HG03457 (cell line): Measurements from ENCODE around the gene ELOVL6.
"Not testable (repeated sequence)": the region's sequence is repeated elsewhere in the genome, so short reads cannot be mapped to it uniquely, and the experiment has no call there.

ENCODE experiments used
- ATAC-seq: cut with Tn5 transposase; IDR thresholded peaks from one replicate; pipeline ENCODE4 v1.9.1; 2021; ENCODE audit warnings: moderate number of reproducible peaks; ENCODE audit not compliant: unreplicated experiment

ELOVL6 gene

GRCh38 chr4:110163327-110164069 lies 34.9 kb downstream of the ELOVL6 start:
- no peak for ATAC-seq

GRCh38 chr4:110160618-110161017 lies 37.8 kb downstream of the ELOVL6 start:
- no peak for ATAC-seq

GRCh38 chr4:110159541-110159940 lies 38.9 kb downstream of the ELOVL6 start:
- ATAC-seq: no peak

- ATAC-seq: no peak
Measured at GRCh38 chr4:110157580-110157979, 40.8 kb downstream of the ELOVL6 start.

- ATAC-seq: not testable (repeated sequence)
Measured at GRCh38 chr4:110157166-110157565, 41.2 kb downstream of the ELOVL6 start.

GRCh38 chr4:110156442-110156841 lies 42.0 kb downstream of the ELOVL6 start:
- ATAC-seq: no peak

GRCh38 chr4:110155654-110156053 lies 42.8 kb downstream of the ELOVL6 start:
- ATAC-seq: no peak

- no peak for ATAC-seq
Measured at GRCh38 chr4:110154582-110154981, 43.8 kb downstream of the ELOVL6 start.

GRCh38 chr4:110152386-110152785 lies 46.0 kb downstream of the ELOVL6 start:
- ATAC-seq: no peak

- no peak for ATAC-seq
Measured at GRCh38 chr4:110149089-110149488, 49.3 kb downstream of the ELOVL6 start.

GRCh38 chr4:110142461-110142860 lies 56.0 kb downstream of the ELOVL6 start:
- no peak for ATAC-seq

GRCh38 chr4:110139815-110140214 lies 58.6 kb downstream of the ELOVL6 start:
- no peak for ATAC-seq

- no peak for ATAC-seq
Measured at GRCh38 chr4:110139111-110139510, 59.3 kb downstream of the ELOVL6 start.

GRCh38 chr4:110138551-110138950 lies 59.9 kb downstream of the ELOVL6 start:
- ATAC-seq: no peak

- no peak for ATAC-seq
Measured at GRCh38 chr4:110137829-110138228, 60.6 kb downstream of the ELOVL6 start.

GRCh38 chr4:110135523-110135922 lies 62.9 kb downstream of the ELOVL6 start:
- ATAC-seq: no peak

GRCh38 chr4:110135076-110135475 lies 63.3 kb downstream of the ELOVL6 start:
- ATAC-seq: no peak

GRCh38 chr4:110134269-110134869 lies 64.0 kb downstream of the ELOVL6 start:
- ATAC-seq: no peak

GRCh38 chr4:110132816-110133719 lies 65.3 kb downstream of the ELOVL6 start:
- ATAC-seq: no peak

GRCh38 chr4:110131916-110132315 lies 66.5 kb downstream of the ELOVL6 start:
- no peak for ATAC-seq

GRCh38 chr4:110130576-110131358 lies 67.6 kb downstream of the ELOVL6 start:
- ATAC-seq: no peak
